A549 (cell line): ENCODE data around the gene ITGA11.

Experiments used
- CTCF ChIP-seq: fragments of >200 bp; sonication (Bioruptor Twin); formaldehyde crosslinking; IDR thresholded peaks from 3 replicates; pipeline ENCODE4 v1.5.1; 2016
- ELK1 ChIP-seq: fragments of 150-350 bp; IDR thresholded peaks from 2 replicates; pipeline ENCODE4 v1.6.1; 2014; ENCODE audit warnings: low read depth, mild to moderate bottlenecking, low read length
- ESRRA ChIP-seq: fragments of 150-350 bp; IDR thresholded peaks from 2 replicates; pipeline ENCODE4 v1.6.1; 2014; ENCODE audit warnings: mild to moderate bottlenecking, low read length, borderline replicate concordance
- FOSL2 ChIP-seq, 2 experiments: fragments of 450-650 bp in 1 of 2; fragments of >200 bp in 1 of 2; sonication (Bioruptor Twin) in 1 of 2; formaldehyde crosslinking; IDR thresholded peaks; 2 replicates each; pipeline versions ENCODE4 v1.5.0 to v1.6.1; 2016 to 2020; ENCODE audit warnings: mild to moderate bottlenecking in 1 of 2, moderate library complexity in 1 of 2
- MAX ChIP-seq: IDR thresholded peaks from 2 replicates; pipeline ENCODE4 v1.6.1; 2012
- PHF8 ChIP-seq: fragments of 200-600 bp; sonication (generic); IDR thresholded peaks from 2 replicates; pipeline ENCODE4 v1.6.1; 2016; ENCODE audit warnings: low read depth, mild to moderate bottlenecking, antibody characterized with exemption, moderate library complexity, borderline replicate concordance
- RAD21 ChIP-seq, 2 experiments: fragments of >200 bp in 1 of 2; sonication (Bioruptor Twin) in 1 of 2; formaldehyde crosslinking in 1 of 2; IDR thresholded peaks in 1 of 2; conservative IDR thresholded peaks in 1 of 2; 2 replicates in 1 of 2; 3 replicates in 1 of 2; pipeline ENCODE4 v1.6.1; 2012 to 2018; ENCODE audit warnings: inconsistent platforms in 1 of 2
- RNF2 ChIP-seq: fragments of 200-600 bp; sonication (generic); IDR thresholded peaks from 2 replicates; pipeline ENCODE4 v1.6.1; 2016; ENCODE audit warnings: low read depth, mild to moderate bottlenecking, antibody characterized with exemption, moderate library complexity, borderline replicate concordance
- TFCP2L1 ChIP-seq: fragments of 250-450 bp; sonication (Bioruptor Pico); IDR thresholded peaks from 2 replicates; pipeline ENCODE4 v1.5.0; 2021; ENCODE audit warnings: mild to moderate bottlenecking
- TP53 ChIP-seq: fragments of 250-450 bp; sonication (Bioruptor Pico); IDR thresholded peaks from 2 replicates; pipeline ENCODE4 v1.5.0; 2021; ENCODE audit warnings: mild to moderate bottlenecking, moderate library complexity

GRCh38 chr15:68364028-68364659 is 67.8 kb downstream of the ITGA11 start:
- TF ChIP-seq CTCF (no peak), PHF8 (no peak), MAX (no peak), ELK1 (no peak), ESRRA (no peak), TFCP2L1 (no peak), FOSL2 (IDR thresholded peaks at IDR 0.05) (no peak), FOSL2 (CRISPR knock-in tag; IDR thresholded peaks at IDR 0.05) (no peak), RNF2 (no peak), RAD21 (conservative IDR thresholded peaks at IDR 0.05 in 1 of 2, IDR thresholded peaks at IDR 0.05 in 1 of 2) (no peak), TP53 (CRISPR knock-in tag) (no peak)
